Body of pancreas (tissue), 4 donors: ENCODE results near the gene EFNA5.

Source experiments
- CTCF ChIP-seq, 7 experiments: fragments of 450-650 bp in 4 of 7; fragments of 200-600 bp in 3 of 7; sonication (generic) in 3 of 7; IDR thresholded peaks; one replicate each; pipeline ENCODE4 v1.5.1; 2016 to 2019; ENCODE audit warnings: antibody characterized with exemption in 7 of 7
- POLR2A ChIP-seq, 3 donors: fragments of 450-650 bp; IDR thresholded peaks; one replicate each; pipeline ENCODE4 v1.6.1; 2016; ENCODE audit warnings: antibody characterized with exemption in 3 of 3, mild to moderate bottlenecking in 2 of 3

GRCh38 chr5:107380654-107381053 is 290.1 kb downstream of the EFNA5 start:
- TF ChIP-seq POLR2A (IDR thresholded peaks at IDR 0.05) (no peak), CTCF (IDR thresholded peaks at IDR 0.05) (no peak)
